Stomach (tissue), 4 donors: ENCODE data around the gene C11orf91.

Experiments used
- EP300 ChIP-seq: sonication (generic); formaldehyde crosslinking; IDR thresholded peaks from one replicate; pipeline ENCODE4 v1.6.1; 2017; ENCODE audit warnings: antibody characterized with exemption
- POLR2A ChIP-seq, 4 donors: fragments of 450-650 bp; IDR thresholded peaks; one replicate each; pipeline ENCODE4 v1.6.1; 2016; ENCODE audit warnings: antibody characterized with exemption in 4 of 4, control low read depth in 2 of 4, mild to moderate bottlenecking in 1 of 4, moderate library complexity in 1 of 4
- POLR2AphosphoS5 ChIP-seq, 3 donors: sonication (generic); formaldehyde crosslinking; IDR thresholded peaks; one replicate each; pipeline ENCODE4 v1.6.1; 2016; ENCODE audit warnings: antibody characterized with exemption in 3 of 3
- TF ChIP-seq, protein P1 (sequence below), 7 experiments: fragments of 450-650 bp in 4 of 7; fragments of 200-600 bp in 3 of 7; sonication (generic) in 3 of 7; IDR thresholded peaks; one replicate each; pipeline ENCODE4 v1.5.1; 2016 to 2019; ENCODE audit warnings: antibody characterized with exemption in 7 of 7, control low read depth in 2 of 7, mild to moderate bottlenecking in 1 of 7

DNA sequence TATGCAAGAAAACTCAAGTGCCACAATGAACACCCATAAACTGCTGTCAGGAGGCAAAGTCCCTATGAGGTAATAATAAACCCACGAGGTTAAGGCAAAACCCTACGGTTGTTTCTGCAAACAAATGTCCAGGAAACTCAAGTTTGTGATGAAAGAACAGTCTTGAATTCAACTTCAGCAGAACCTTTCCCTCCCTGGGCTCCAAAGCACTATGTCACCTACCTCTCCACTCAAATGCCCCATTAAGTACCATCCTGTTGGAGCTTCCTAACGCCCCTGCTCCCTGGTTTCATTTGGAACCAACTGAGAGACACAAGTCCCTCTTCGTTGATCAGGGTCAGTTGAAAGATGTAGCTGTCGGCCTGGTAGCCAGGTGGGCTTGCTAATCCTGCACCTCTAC is 2.6 kb upstream of the C11orf91 start:
- TF ChIP-seq, protein P1, sequence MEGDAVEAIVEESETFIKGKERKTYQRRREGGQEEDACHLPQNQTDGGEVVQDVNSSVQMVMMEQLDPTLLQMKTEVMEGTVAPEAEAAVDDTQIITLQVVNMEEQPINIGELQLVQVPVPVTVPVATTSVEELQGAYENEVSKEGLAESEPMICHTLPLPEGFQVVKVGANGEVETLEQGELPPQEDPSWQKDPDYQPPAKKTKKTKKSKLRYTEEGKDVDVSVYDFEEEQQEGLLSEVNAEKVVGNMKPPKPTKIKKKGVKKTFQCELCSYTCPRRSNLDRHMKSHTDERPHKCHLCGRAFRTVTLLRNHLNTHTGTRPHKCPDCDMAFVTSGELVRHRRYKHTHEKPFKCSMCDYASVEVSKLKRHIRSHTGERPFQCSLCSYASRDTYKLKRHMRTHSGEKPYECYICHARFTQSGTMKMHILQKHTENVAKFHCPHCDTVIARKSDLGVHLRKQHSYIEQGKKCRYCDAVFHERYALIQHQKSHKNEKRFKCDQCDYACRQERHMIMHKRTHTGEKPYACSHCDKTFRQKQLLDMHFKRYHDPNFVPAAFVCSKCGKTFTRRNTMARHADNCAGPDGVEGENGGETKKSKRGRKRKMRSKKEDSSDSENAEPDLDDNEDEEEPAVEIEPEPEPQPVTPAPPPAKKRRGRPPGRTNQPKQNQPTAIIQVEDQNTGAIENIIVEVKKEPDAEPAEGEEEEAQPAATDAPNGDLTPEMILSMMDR (IDR thresholded peaks at IDR 0.05), result no peak
- TF ChIP-seq POLR2A (IDR thresholded peaks at IDR 0.05) (no peak), EP300 (no peak), POLR2AphosphoS5 (IDR thresholded peaks at IDR 0.05) (peak in 1 of 3 donors; percentile 15)
